ENCODE results near the gene CLIC6. TPM values are rescaled to one million over a fixed set of nuclear protein-coding genes. Genes with fewer than 3 reads are reported as not detected.
"Not testable (repeated sequence)": the region's sequence is repeated elsewhere in the genome, so short reads cannot be mapped to it uniquely, and the experiment has no call there.

Gene CLIC6
- total and polyA plus RNA-seq, 4 experiments from 2014 or later, result 0.09 to 0.67 (median 0.30) TPM; not detected in 1

- no peaks in the 10 kb centered on the region for H3K9me3 ChIP-seq (ENCODE audit: control insufficient read depth in 1 of 2, low read length in 2 of 2)
- intact Hi-C loops (cut with micrococcal nuclease), result no loop called here
- H3K27ac ChIP-seq (ENCODE audit: low read depth, low read length), result no peak overlapping the region
- H3K27ac Mint-ChIP-seq, result no peak overlapping the region
- peaks cover 0 to 5% of the 10 kb centered on the region in 2 donors for H3K36me3 Mint-ChIP-seq
- H3K27me3 ChIP-seq (ENCODE audit: insufficient read depth, low read length), result no peaks in the 10 kb centered on the region
- no peaks in the 10 kb centered on the region for H3K36me3 ChIP-seq (ENCODE audit: insufficient read depth, low read length)
- no peak overlapping the region for H3K4me3 ChIP-seq (ENCODE audit: low read length in 2 of 2)
- peaks cover 0 to 25% (median 21%) of the 10 kb centered on the region in 8 donors for H3K9me3 Mint-ChIP-seq
- ChIA-PET CTCF (ENCODE audit: partially characterized antibody) (no interaction called here), POLR2A (ENCODE audit: partially characterized antibody) (no interaction called here)
- H3K4me1 Mint-ChIP-seq, result peaks cover 0 to 3% (median 1%) of the 10 kb centered on the region in 4 donors
- H3K4me1 ChIP-seq (ENCODE audit: insufficient read depth, low read length), result no peaks in the 10 kb centered on the region
- no peak for DNase-seq
- no peak overlapping the region for H3K4me3 Mint-ChIP-seq
- H3K27me3 Mint-ChIP-seq, result peaks cover 21 to 32% of the 10 kb centered on the region in 2 donors
Observed at GRCh38 chr21:34651642-34652041, 17.2 kb upstream of the CLIC6 start.

- Histone ChIP-seq H3K9me3 (ENCODE audit: control insufficient read depth in 1 of 2, low read length in 2 of 2) (no peaks in the 10 kb centered on the region), H3K4me1 (ENCODE audit: insufficient read depth, low read length) (no peaks in the 10 kb centered on the region), H3K36me3 (ENCODE audit: insufficient read depth, low read length) (no peaks in the 10 kb centered on the region), H3K27me3 (ENCODE audit: insufficient read depth, low read length) (no peaks in the 10 kb centered on the region), H3K4me3 (ENCODE audit: low read length in 2 of 2) (no peak overlapping the region), H3K27ac (ENCODE audit: low read depth, low read length) (no peak overlapping the region)
- Mint-ChIP-seq H3K4me3 (no peak overlapping the region), H3K27me3 (peaks cover 35 to 43% of the 10 kb centered on the region in 2 donors), H3K36me3 (peaks cover 0 to 5% of the 10 kb centered on the region in 2 donors), H3K27ac (no peak overlapping the region), H3K9me3 (peaks cover 0 to 25% (median 21%) of the 10 kb centered on the region in 8 donors), H3K4me1 (peaks cover 0 to 3% (median 1%) of the 10 kb centered on the region in 4 donors)
- intact Hi-C loops (cut with micrococcal nuclease), result no loop called here
- ChIA-PET CTCF (ENCODE audit: partially characterized antibody) (no interaction called here), POLR2A (ENCODE audit: partially characterized antibody) (no interaction called here)
- DNase-seq, result no peak
Observed at GRCh38 chr21:34653522-34653921, 15.3 kb upstream of the CLIC6 start.

DNA sequence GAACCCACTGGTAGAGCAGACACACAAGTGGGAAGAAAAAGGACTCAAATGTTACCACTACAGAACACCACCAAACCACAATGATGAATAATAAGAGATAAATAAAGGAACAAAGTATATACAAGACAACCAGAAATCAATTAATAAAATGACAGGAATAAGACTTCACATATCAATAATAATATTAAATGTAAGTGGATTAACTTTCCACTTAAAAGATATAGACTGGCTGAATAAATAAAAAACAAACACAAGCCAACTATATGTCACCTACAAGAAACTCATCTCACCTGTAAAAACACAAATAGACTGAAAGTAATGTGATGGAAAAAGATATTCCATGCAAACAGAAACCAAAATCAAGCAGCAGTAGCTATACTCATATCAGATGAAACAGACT, 6.9 kb upstream of the CLIC6 start:
- Mint-ChIP-seq H3K9me3 (peaks cover 1 to 32% (median 25%) of the 10 kb centered on the region in 8 donors), H3K36me3 (no peaks in the 10 kb centered on the region), H3K4me3 (no peak overlapping the region), H3K27me3 (peaks cover 33 to 37% of the 10 kb centered on the region in 2 donors), H3K27ac (no peak overlapping the region), H3K4me1 (no peaks in the 10 kb centered on the region)
- ChIA-PET POLR2A (ENCODE audit: partially characterized antibody) (no interaction called here), CTCF (ENCODE audit: partially characterized antibody) (interaction anchor here (1.0 kb wide), 1 partner anchor 31 kb away, joined by 3 read pairs; no protein-coding TSS in a partner anchor)
- H3K4me1 ChIP-seq (ENCODE audit: insufficient read depth, low read length), result no peaks in the 10 kb centered on the region
- no peak overlapping the region for H3K4me3 ChIP-seq (ENCODE audit: low read length in 2 of 2)
- no peak for DNase-seq
- no peak overlapping the region for H3K27ac ChIP-seq (ENCODE audit: low read depth, low read length)
- H3K9me3 ChIP-seq (ENCODE audit: control insufficient read depth in 1 of 2, low read length in 2 of 2), result peaks cover 0 to 8% of the 10 kb centered on the region in 2 donors
- H3K27me3 ChIP-seq (ENCODE audit: insufficient read depth, low read length), result no peaks in the 10 kb centered on the region
- no peaks in the 10 kb centered on the region for H3K36me3 ChIP-seq (ENCODE audit: insufficient read depth, low read length)
- intact Hi-C loops (cut with micrococcal nuclease), result no loop called here

DNA sequence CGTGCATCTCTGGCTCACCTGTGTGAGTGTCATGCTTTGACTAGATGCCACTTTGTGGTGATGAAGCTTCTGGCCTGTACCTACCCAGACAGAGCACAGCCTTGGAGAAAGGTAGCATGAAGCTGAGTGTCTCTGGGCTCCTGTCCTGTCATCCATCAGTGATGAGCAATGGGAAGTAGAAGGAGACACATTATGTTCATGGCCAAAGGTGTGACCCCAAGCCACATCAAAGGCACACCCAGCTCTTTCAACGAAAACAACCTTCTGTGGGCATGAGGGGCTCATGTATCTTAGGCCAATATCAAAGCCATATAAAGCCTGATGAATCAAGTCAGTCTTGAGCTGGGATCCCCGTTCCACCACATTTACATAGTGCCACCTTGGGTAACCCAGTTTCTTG, 1.0 kb upstream of the CLIC6 start:
- Mint-ChIP-seq H3K9me3 (peaks cover 0 to 1% (median 0%) of the 10 kb centered on the region in 8 donors), H3K4me1 (peaks cover 4 to 20% (median 11%) of the 10 kb centered on the region in 4 donors), H3K4me3 (peak overlapping the region in 2 of 8 donors; percentile 23 to 74), H3K27me3 (peaks cover 32 to 33% of the 10 kb centered on the region in 2 donors), H3K36me3 (no peaks in the 10 kb centered on the region), H3K27ac (no peak overlapping the region)
- Histone ChIP-seq H3K4me1 (ENCODE audit: insufficient read depth, low read length) (peaks cover 10% of the 10 kb centered on the region), H3K27ac (ENCODE audit: low read depth, low read length) (no peak overlapping the region), H3K36me3 (ENCODE audit: insufficient read depth, low read length) (no peaks in the 10 kb centered on the region), H3K27me3 (ENCODE audit: insufficient read depth, low read length) (peaks cover 6% of the 10 kb centered on the region), H3K9me3 (ENCODE audit: control insufficient read depth in 1 of 2, low read length in 2 of 2) (no peaks in the 10 kb centered on the region), H3K4me3 (ENCODE audit: low read length in 2 of 2) (no peak overlapping the region)
- intact Hi-C loops (cut with micrococcal nuclease), result no loop called here
- DNase-seq, result no peak
- CTCF ChIA-PET (ENCODE audit: partially characterized antibody), result interaction anchor here (3.3 kb wide), 1 partner anchor 21 kb away, joined by 13 read pairs; no protein-coding TSS in a partner anchor
- POLR2A ChIA-PET (ENCODE audit: partially characterized antibody), result no interaction called here

DNA sequence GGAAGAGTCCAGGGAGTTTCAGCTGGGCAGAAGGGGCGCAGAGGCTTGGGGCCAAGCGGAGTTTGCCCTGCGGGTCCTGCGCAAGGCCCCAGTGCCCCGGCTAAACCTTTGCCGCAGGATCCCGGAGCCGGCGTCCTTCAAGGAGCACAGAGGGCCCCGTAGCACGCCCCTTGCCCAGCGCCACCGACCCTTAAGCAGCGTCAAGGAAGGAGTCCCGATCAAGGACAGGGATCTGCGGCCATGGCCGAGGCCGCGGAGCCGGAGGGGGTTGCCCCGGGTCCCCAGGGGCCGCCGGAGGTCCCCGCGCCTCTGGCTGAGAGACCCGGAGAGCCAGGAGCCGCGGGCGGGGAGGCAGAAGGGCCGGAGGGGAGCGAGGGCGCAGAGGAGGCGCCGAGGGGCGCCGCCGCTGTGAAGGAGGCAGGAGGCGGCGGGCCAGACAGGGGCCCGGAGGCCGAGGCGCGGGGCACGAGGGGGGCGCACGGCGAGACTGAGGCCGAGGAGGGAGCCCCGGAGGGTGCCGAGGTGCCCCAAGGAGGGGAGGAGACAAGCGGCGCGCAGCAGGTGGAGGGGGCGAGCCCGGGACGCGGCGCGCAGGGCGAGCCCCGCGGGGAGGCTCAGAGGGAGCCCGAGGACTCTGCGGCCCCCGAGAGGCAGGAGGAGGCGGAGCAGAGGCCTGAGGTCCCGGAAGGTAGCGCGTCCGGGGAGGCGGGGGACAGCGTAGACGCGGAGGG, 520 bp downstream of the CLIC6 start:
- Histone ChIP-seq H3K27me3 (ENCODE audit: insufficient read depth, low read length) (peaks cover 6% of the 10 kb centered on the region), H3K4me3 (ENCODE audit: low read length in 2 of 2) (no peak overlapping the region)
- H3K9me3 Mint-ChIP-seq, result no peaks in the 10 kb centered on the region

GRCh38 chr21:34669880-34670219, 1.1 kb downstream of the CLIC6 start:
- H3K27ac ChIP-seq (ENCODE audit: low read depth, low read length); H3K4me3 ChIP-seq (ENCODE audit: low read length in 2 of 2); H3K27me3 ChIP-seq (ENCODE audit: insufficient read depth, low read length); POLR2A ChIA-PET (ENCODE audit: partially characterized antibody); H3K4me1 ChIP-seq (ENCODE audit: insufficient read depth, low read length); H3K36me3 Mint-ChIP-seq; H3K9me3 Mint-ChIP-seq; H3K9me3 ChIP-seq (ENCODE audit: control insufficient read depth in 1 of 2, low read length in 2 of 2); H3K27ac Mint-ChIP-seq; CTCF ChIA-PET (ENCODE audit: partially characterized antibody); DNase-seq; H3K36me3 ChIP-seq (ENCODE audit: insufficient read depth, low read length); intact Hi-C loops (cut with micrococcal nuclease): not testable (repeated sequence)
- Mint-ChIP-seq H3K27me3 (peaks cover 32 to 36% of the 10 kb centered on the region in 2 donors), H3K4me3 (peak overlapping the region in 1 of 8 donors; percentile 48), H3K4me1 (peaks cover 4 to 20% (median 11%) of the 10 kb centered on the region in 4 donors)

More for the DNA sequence above, 520 bp downstream of the CLIC6 start:
- ChIA-PET CTCF (ENCODE audit: partially characterized antibody) (no interaction called here), POLR2A (ENCODE audit: partially characterized antibody) (no interaction called here)
- H3K4me1 Mint-ChIP-seq, result peaks cover 4 to 20% (median 11%) of the 10 kb centered on the region in 4 donors
- Histone ChIP-seq H3K36me3 (ENCODE audit: insufficient read depth, low read length) (no peaks in the 10 kb centered on the region), H3K9me3 (ENCODE audit: control insufficient read depth in 1 of 2, low read length in 2 of 2) (no peaks in the 10 kb centered on the region), H3K4me1 (ENCODE audit: insufficient read depth, low read length) (peaks cover 10% of the 10 kb centered on the region), H3K27ac (ENCODE audit: low read depth, low read length) (no peak overlapping the region)
- H3K36me3 Mint-ChIP-seq, result no peaks in the 10 kb centered on the region
- peak overlapping the region in 4 of 8 donors; percentile 64 to 74 (median 68) for H3K4me3 Mint-ChIP-seq
- H3K27ac Mint-ChIP-seq, result no peak overlapping the region
- DNase-seq, result peak in 2 of 5 donors; percentile 2 to 10
- intact Hi-C loops (cut with micrococcal nuclease), result no loop called here
- H3K27me3 Mint-ChIP-seq, result peaks cover 29 to 33% of the 10 kb centered on the region in 2 donors

DNA sequence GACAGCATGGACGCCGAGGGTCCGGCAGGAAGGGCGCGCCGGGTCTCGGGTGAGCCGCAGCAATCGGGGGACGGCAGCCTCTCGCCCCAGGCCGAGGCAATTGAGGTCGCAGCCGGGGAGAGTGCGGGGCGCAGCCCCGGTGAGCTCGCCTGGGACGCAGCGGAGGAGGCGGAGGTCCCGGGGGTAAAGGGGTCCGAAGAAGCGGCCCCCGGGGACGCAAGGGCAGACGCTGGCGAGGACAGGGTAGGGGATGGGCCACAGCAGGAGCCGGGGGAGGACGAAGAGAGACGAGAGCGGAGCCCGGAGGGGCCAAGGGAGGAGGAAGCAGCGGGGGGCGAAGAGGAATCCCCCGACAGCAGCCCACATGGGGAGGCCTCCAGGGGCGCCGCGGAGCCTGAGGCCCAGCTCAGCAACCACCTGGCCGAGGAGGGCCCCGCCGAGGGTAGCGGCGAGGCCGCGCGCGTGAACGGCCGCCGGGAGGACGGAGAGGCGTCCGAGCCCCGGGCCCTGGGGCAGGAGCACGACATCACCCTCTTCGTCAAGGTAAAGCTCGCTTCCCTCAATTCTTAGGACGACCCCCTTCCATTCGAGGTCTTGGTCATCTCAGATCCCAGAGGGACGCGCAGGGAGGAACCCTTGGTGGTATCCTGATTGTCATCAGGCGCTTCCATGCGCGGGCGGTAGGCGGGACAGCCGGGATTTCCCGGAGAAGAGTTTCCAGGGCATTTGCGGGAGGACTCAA, 1.6 kb downstream of the CLIC6 start:
- intact Hi-C loops (cut with micrococcal nuclease), result no loop called here
- H3K27me3 ChIP-seq (ENCODE audit: insufficient read depth, low read length), result peaks cover 6% of the 10 kb centered on the region
- DNase-seq, result no peak
- H3K9me3 ChIP-seq (ENCODE audit: control insufficient read depth in 1 of 2, low read length in 2 of 2), result no peaks in the 10 kb centered on the region
- Mint-ChIP-seq H3K27me3 (peaks cover 32 to 38% of the 10 kb centered on the region in 2 donors), H3K27ac (no peak overlapping the region), H3K4me3 (peak overlapping the region in 7 of 8 donors; percentile 15 to 72 (median 43)), H3K9me3 (no peaks in the 10 kb centered on the region), H3K36me3 (no peaks in the 10 kb centered on the region), H3K4me1 (peaks cover 4 to 20% (median 11%) of the 10 kb centered on the region in 4 donors)
- ChIA-PET POLR2A (ENCODE audit: partially characterized antibody) (no interaction called here), CTCF (ENCODE audit: partially characterized antibody) (no interaction called here)
- peaks cover 10% of the 10 kb centered on the region for H3K4me1 ChIP-seq (ENCODE audit: insufficient read depth, low read length)
- H3K4me3 ChIP-seq (ENCODE audit: low read length in 2 of 2), result no peak overlapping the region
- H3K27ac ChIP-seq (ENCODE audit: low read depth, low read length), result no peak overlapping the region
- H3K36me3 ChIP-seq (ENCODE audit: insufficient read depth, low read length), result no peaks in the 10 kb centered on the region
